GM10266 (cell line): ENCODE measurements around the gene RIMKLA.
A peak's percentile ranks its signal among the peaks of the same experiment; 100 is the strongest.

Experiments
- DNase-seq: peaks from one replicate; pipeline ENCODE4 v3.0.0; 2012; ENCODE audit errors: extremely low spot score
- TF ChIP-seq, protein P1 (sequence below): IDR thresholded peaks from 2 replicates; pipeline ENCODE4 v1.5.1; 2012; ENCODE audit warnings: mild to moderate bottlenecking, low read depth; ENCODE audit not compliant: control insufficient read depth, insufficient read depth; ENCODE audit errors: missing control alignments

The RIMKLA gene

GRCh38 chr1:42461196-42461595 lies 80.6 kb downstream of the RIMKLA start:
- DNase-seq: no peak
- TF ChIP-seq, protein P1, sequence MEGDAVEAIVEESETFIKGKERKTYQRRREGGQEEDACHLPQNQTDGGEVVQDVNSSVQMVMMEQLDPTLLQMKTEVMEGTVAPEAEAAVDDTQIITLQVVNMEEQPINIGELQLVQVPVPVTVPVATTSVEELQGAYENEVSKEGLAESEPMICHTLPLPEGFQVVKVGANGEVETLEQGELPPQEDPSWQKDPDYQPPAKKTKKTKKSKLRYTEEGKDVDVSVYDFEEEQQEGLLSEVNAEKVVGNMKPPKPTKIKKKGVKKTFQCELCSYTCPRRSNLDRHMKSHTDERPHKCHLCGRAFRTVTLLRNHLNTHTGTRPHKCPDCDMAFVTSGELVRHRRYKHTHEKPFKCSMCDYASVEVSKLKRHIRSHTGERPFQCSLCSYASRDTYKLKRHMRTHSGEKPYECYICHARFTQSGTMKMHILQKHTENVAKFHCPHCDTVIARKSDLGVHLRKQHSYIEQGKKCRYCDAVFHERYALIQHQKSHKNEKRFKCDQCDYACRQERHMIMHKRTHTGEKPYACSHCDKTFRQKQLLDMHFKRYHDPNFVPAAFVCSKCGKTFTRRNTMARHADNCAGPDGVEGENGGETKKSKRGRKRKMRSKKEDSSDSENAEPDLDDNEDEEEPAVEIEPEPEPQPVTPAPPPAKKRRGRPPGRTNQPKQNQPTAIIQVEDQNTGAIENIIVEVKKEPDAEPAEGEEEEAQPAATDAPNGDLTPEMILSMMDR: no peak

- TF ChIP-seq, protein P1: no peak
- DNase-seq: peak; percentile 96
Measured at GRCh38 chr1:42462828-42463763, 82.5 kb downstream of the RIMKLA start, which contains the start of gene CCDC30. TSS of gene CCDC30 (plus strand) at chr1:42463286. CDS start at chr1:42480552, 17,266 bp downstream.

DNA sequence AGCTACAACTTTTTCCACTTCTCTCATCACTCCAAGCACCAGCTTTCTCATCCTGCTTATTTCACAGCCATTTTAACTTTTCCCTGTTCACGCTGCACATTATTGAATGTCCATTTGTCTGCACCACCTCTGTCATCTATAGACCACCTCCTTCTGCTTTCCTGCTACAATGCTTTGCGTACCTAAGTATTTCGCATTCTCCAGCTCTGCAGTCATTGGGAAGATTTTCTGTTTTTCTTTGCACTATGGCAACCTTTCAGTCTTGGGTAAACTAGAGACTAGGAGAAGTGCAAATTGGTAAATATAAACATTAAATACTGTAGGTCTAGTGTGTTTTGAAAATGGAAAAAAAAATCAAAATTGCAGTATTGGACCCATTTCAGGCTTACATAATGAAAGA lies 83.3 kb downstream of the RIMKLA start:
- DNase-seq: no peak
- TF ChIP-seq, protein P1: no peak

GRCh38 chr1:42466030-42466429 lies 85.4 kb downstream of the RIMKLA start:
- no peak for DNase-seq
- TF ChIP-seq, protein P1: no peak

GRCh38 chr1:42469727-42470126 lies 89.1 kb downstream of the RIMKLA start:
- DNase-seq: peak; percentile 29
- TF ChIP-seq, protein P1: no peak
